ENCODE results near the gene DCDC2. TPM values are rescaled to one million over a fixed set of nuclear protein-coding genes. Genes with fewer than 3 reads are reported as not detected.
"Not testable (repeated sequence)": the region's sequence is repeated elsewhere in the genome, so short reads cannot be mapped to it uniquely, and the experiment has no call there.

Gene DCDC2
- total RNA-seq, 1 donor from 2014 or later = 0.13 TPM

- no peak overlapping the region for H3K4me3 Mint-ChIP-seq (ENCODE audit: unreplicated experiment)
- DNase-seq (ENCODE audit: low spot score) = peak; percentile 28
- no peaks in the 10 kb centered on the region for H3K36me3 Mint-ChIP-seq (ENCODE audit: low read depth, unreplicated experiment)
- H3K4me1 Mint-ChIP-seq (ENCODE audit: unreplicated experiment) = no peaks in the 10 kb centered on the region
- peak; percentile 88 for TF ChIP-seq CTCF (IDR thresholded peaks at IDR 0.05; ENCODE audit: unreplicated experiment)
- H3K27me3 Mint-ChIP-seq (ENCODE audit: unreplicated experiment) = peaks cover 2% of the 10 kb centered on the region
- H3K27ac Mint-ChIP-seq (ENCODE audit: unreplicated experiment) = no peak overlapping the region
- no peaks in the 10 kb centered on the region for H3K9me3 Mint-ChIP-seq (ENCODE audit: unreplicated experiment)
Measured at GRCh38 chr6:24205020-24205492, 152.8 kb downstream of the DCDC2 start.

- DNase-seq (ENCODE audit: low spot score); H3K4me1 Mint-ChIP-seq (ENCODE audit: unreplicated experiment); H3K27ac Mint-ChIP-seq (ENCODE audit: unreplicated experiment); H3K4me3 Mint-ChIP-seq (ENCODE audit: unreplicated experiment); H3K9me3 Mint-ChIP-seq (ENCODE audit: unreplicated experiment); H3K27me3 Mint-ChIP-seq (ENCODE audit: unreplicated experiment); H3K36me3 Mint-ChIP-seq (ENCODE audit: low read depth, unreplicated experiment): not testable (repeated sequence)
Measured at GRCh38 chr6:24204113-24204512, 153.7 kb downstream of the DCDC2 start.

- H3K27me3 Mint-ChIP-seq (ENCODE audit: unreplicated experiment) = peaks cover 2% of the 10 kb centered on the region
- DNase-seq (ENCODE audit: low spot score) = no peak
- no peaks in the 10 kb centered on the region for H3K9me3 Mint-ChIP-seq (ENCODE audit: unreplicated experiment)
- H3K36me3 Mint-ChIP-seq (ENCODE audit: low read depth, unreplicated experiment) = no peaks in the 10 kb centered on the region
- no peaks in the 10 kb centered on the region for H3K4me1 Mint-ChIP-seq (ENCODE audit: unreplicated experiment)
- no peak overlapping the region for H3K4me3 Mint-ChIP-seq (ENCODE audit: unreplicated experiment)
- TF ChIP-seq CTCF (IDR thresholded peaks at IDR 0.05; ENCODE audit: unreplicated experiment) = no peak
- H3K27ac Mint-ChIP-seq (ENCODE audit: unreplicated experiment) = no peak overlapping the region
Measured at GRCh38 chr6:24197892-24198291, 160.0 kb downstream of the DCDC2 start.

GRCh38 chr6:24195836-24196597, 161.8 kb downstream of the DCDC2 start:
- DNase-seq (ENCODE audit: low spot score) = no peak
- H3K27me3 Mint-ChIP-seq (ENCODE audit: unreplicated experiment) = peaks cover 2% of the 10 kb centered on the region
- no peaks in the 10 kb centered on the region for H3K36me3 Mint-ChIP-seq (ENCODE audit: low read depth, unreplicated experiment)
- no peak for TF ChIP-seq CTCF (IDR thresholded peaks at IDR 0.05; ENCODE audit: unreplicated experiment)
- no peaks in the 10 kb centered on the region for H3K9me3 Mint-ChIP-seq (ENCODE audit: unreplicated experiment)
- no peaks in the 10 kb centered on the region for H3K4me1 Mint-ChIP-seq (ENCODE audit: unreplicated experiment)
- H3K27ac Mint-ChIP-seq (ENCODE audit: unreplicated experiment) = no peak overlapping the region
- H3K4me3 Mint-ChIP-seq (ENCODE audit: unreplicated experiment) = no peak overlapping the region

GRCh38 chr6:24194978-24195700, 162.7 kb downstream of the DCDC2 start:
- Mint-ChIP-seq H3K4me1 (ENCODE audit: unreplicated experiment) (no peaks in the 10 kb centered on the region), H3K36me3 (ENCODE audit: low read depth, unreplicated experiment) (no peaks in the 10 kb centered on the region), H3K27ac (ENCODE audit: unreplicated experiment) (no peak overlapping the region), H3K4me3 (ENCODE audit: unreplicated experiment) (no peak overlapping the region), H3K27me3 (ENCODE audit: unreplicated experiment) (peaks cover 2% of the 10 kb centered on the region), H3K9me3 (ENCODE audit: unreplicated experiment) (no peaks in the 10 kb centered on the region)
- TF ChIP-seq CTCF (IDR thresholded peaks at IDR 0.05; ENCODE audit: unreplicated experiment) = no peak
- no peak for DNase-seq (ENCODE audit: low spot score)
